Adipocyte (in vitro differentiated cells): ENCODE data around the gene GMDS.
A peak's percentile ranks its signal among the peaks of the same experiment; 100 is the strongest.

Source experiments
- DNase-seq: peaks from one replicate; pipeline ENCODE4 v3.0.0-alpha.2; 2015; ENCODE audit warnings: low read depth
- H3K27me3 ChIP-seq: replicated peaks from 2 replicates; pipeline ENCODE4 v1.7.0; 2013; ENCODE audit warnings: mild to moderate bottlenecking, low read length, moderate library complexity; ENCODE audit not compliant: control insufficient read depth, insufficient read depth
- H3K36me3 ChIP-seq: 2 replicates; pipeline ENCODE4 v1.7.0; 2013; ENCODE audit warnings: low read length, mild to moderate bottlenecking, moderate library complexity; ENCODE audit not compliant: control insufficient read depth, insufficient read depth, severe bottlenecking
- H3K4me1 ChIP-seq: 2 replicates; pipeline ENCODE4 v1.7.0; 2013; ENCODE audit warnings: mild to moderate bottlenecking, low read length, moderate library complexity; ENCODE audit not compliant: control insufficient read depth, insufficient read depth
- H3K4me3 ChIP-seq: 2 replicates; pipeline ENCODE4 v1.7.0; 2013; ENCODE audit warnings: mild to moderate bottlenecking, low read length, moderate library complexity
- H3K9ac ChIP-seq: 2 replicates; pipeline ENCODE4 v1.7.0; 2013; ENCODE audit warnings: mild to moderate bottlenecking, low read length, moderate library complexity
- H3K9me3 ChIP-seq: 2 replicates; pipeline ENCODE4 v1.7.0; 2013; ENCODE audit warnings: mild to moderate bottlenecking, low read length, moderate library complexity; ENCODE audit not compliant: control insufficient read depth

The GMDS gene

GRCh38 chr6:2109796-2110195, 135.6 kb downstream of the GMDS start:
- peaks cover 9% of the 10 kb centered on the region for H3K4me1 ChIP-seq
- H3K4me3 ChIP-seq, result no peak overlapping the region
- H3K9me3 ChIP-seq, result no peaks in the 10 kb centered on the region
- DNase-seq, result no peak
- H3K27me3 ChIP-seq, result no peaks in the 10 kb centered on the region
- no peak overlapping the region for H3K9ac ChIP-seq
- H3K36me3 ChIP-seq, result no peaks in the 10 kb centered on the region

- H3K27me3 ChIP-seq, result no peaks in the 10 kb centered on the region
- H3K36me3 ChIP-seq, result no peaks in the 10 kb centered on the region
- no peak for DNase-seq
- H3K4me1 ChIP-seq, result peaks cover 9% of the 10 kb centered on the region
- H3K9me3 ChIP-seq, result no peaks in the 10 kb centered on the region
- H3K4me3 ChIP-seq, result no peak overlapping the region
- no peak overlapping the region for H3K9ac ChIP-seq
Measured at GRCh38 chr6:2108700-2109306, 136.6 kb downstream of the GMDS start.

- DNase-seq, result no peak
- no peak overlapping the region for H3K4me3 ChIP-seq
- no peak overlapping the region for H3K9ac ChIP-seq
- H3K9me3 ChIP-seq, result no peaks in the 10 kb centered on the region
- no peaks in the 10 kb centered on the region for H3K36me3 ChIP-seq
- H3K4me1 ChIP-seq, result no peaks in the 10 kb centered on the region
- no peaks in the 10 kb centered on the region for H3K27me3 ChIP-seq
Measured at GRCh38 chr6:2104524-2104880, 140.9 kb downstream of the GMDS start.

- Histone ChIP-seq H3K4me1 (no peaks in the 10 kb centered on the region), H3K27me3 (no peaks in the 10 kb centered on the region), H3K4me3 (no peak overlapping the region), H3K9me3 (no peaks in the 10 kb centered on the region), H3K9ac (no peak overlapping the region), H3K36me3 (no peaks in the 10 kb centered on the region)
- peak; percentile 83 for DNase-seq
Measured at GRCh38 chr6:2103765-2104523, 141.5 kb downstream of the GMDS start.

- H3K9ac ChIP-seq, result no peak overlapping the region
- no peaks in the 10 kb centered on the region for H3K36me3 ChIP-seq
- no peak overlapping the region for H3K4me3 ChIP-seq
- DNase-seq, result no peak
- H3K9me3 ChIP-seq, result no peaks in the 10 kb centered on the region
- H3K27me3 ChIP-seq, result no peaks in the 10 kb centered on the region
- no peaks in the 10 kb centered on the region for H3K4me1 ChIP-seq
Measured at GRCh38 chr6:2102966-2103365, 142.4 kb downstream of the GMDS start.

- no peaks in the 10 kb centered on the region for H3K27me3 ChIP-seq
- H3K4me1 ChIP-seq, result no peaks in the 10 kb centered on the region
- no peaks in the 10 kb centered on the region for H3K36me3 ChIP-seq
- H3K9ac ChIP-seq, result no peak overlapping the region
- no peak overlapping the region for H3K4me3 ChIP-seq
- DNase-seq, result no peak
- no peaks in the 10 kb centered on the region for H3K9me3 ChIP-seq
Measured at GRCh38 chr6:2102316-2102883, 143.0 kb downstream of the GMDS start.

- H3K27me3 ChIP-seq, result no peaks in the 10 kb centered on the region
- no peaks in the 10 kb centered on the region for H3K4me1 ChIP-seq
- no peaks in the 10 kb centered on the region for H3K36me3 ChIP-seq
- H3K9ac ChIP-seq, result no peak overlapping the region
- no peaks in the 10 kb centered on the region for H3K9me3 ChIP-seq
- no peak for DNase-seq
- no peak overlapping the region for H3K4me3 ChIP-seq
Measured at GRCh38 chr6:2101213-2101612, 144.2 kb downstream of the GMDS start.

- no peak overlapping the region for H3K9ac ChIP-seq
- H3K4me1 ChIP-seq, result no peaks in the 10 kb centered on the region
- no peaks in the 10 kb centered on the region for H3K36me3 ChIP-seq
- H3K27me3 ChIP-seq, result no peaks in the 10 kb centered on the region
- H3K9me3 ChIP-seq, result no peaks in the 10 kb centered on the region
- no peak for DNase-seq
- no peak overlapping the region for H3K4me3 ChIP-seq
Measured at GRCh38 chr6:2099870-2100269, 145.5 kb downstream of the GMDS start.

- H3K4me1 ChIP-seq, result no peaks in the 10 kb centered on the region
- no peaks in the 10 kb centered on the region for H3K27me3 ChIP-seq
- no peaks in the 10 kb centered on the region for H3K36me3 ChIP-seq
- H3K9ac ChIP-seq, result no peak overlapping the region
- H3K9me3 ChIP-seq, result no peaks in the 10 kb centered on the region
- no peak overlapping the region for H3K4me3 ChIP-seq
- no peak for DNase-seq
Measured at GRCh38 chr6:2097464-2097863, 147.9 kb downstream of the GMDS start.

- Histone ChIP-seq H3K9ac (no peak overlapping the region), H3K27me3 (no peaks in the 10 kb centered on the region)
Measured at GRCh38 chr6:2094642-2095041, 150.8 kb downstream of the GMDS start.

GRCh38 chr6:2086326-2086965, 159.0 kb downstream of the GMDS start:
- Histone ChIP-seq H3K27me3 (no peaks in the 10 kb centered on the region), H3K4me1 (peaks cover 4% of the 10 kb centered on the region), H3K4me3 (peak overlapping the region; percentile 30), H3K9ac (no peak overlapping the region), H3K9me3 (no peaks in the 10 kb centered on the region), H3K36me3 (no peaks in the 10 kb centered on the region)
- no peak for DNase-seq

More at GRCh38 chr6:2094642-2095041, 150.8 kb downstream of the GMDS start:
- no peak overlapping the region for H3K4me3 ChIP-seq
- H3K4me1 ChIP-seq, result no peaks in the 10 kb centered on the region
- no peak for DNase-seq
- H3K9me3 ChIP-seq, result no peaks in the 10 kb centered on the region
- H3K36me3 ChIP-seq, result no peaks in the 10 kb centered on the region
